T-cell (primary cell): ENCODE measurements around the gene LMO7. TPM values are rescaled to one million over a fixed set of nuclear protein-coding genes. Genes with fewer than 3 reads are reported as not detected.
"Not testable (repeated sequence)": the region's sequence is repeated elsewhere in the genome, so short reads cannot be mapped to it uniquely, and the experiment has no call there.

ENCODE experiments used
- ATAC-seq, 4 experiments: fragments of 200-7000 bp in 3 of 4; fragments of 150-1000 bp in 1 of 4; cut with Tn5 transposase; replicated peaks in 1 of 4; 1 replicate in 3 of 4; 2 replicates in 1 of 4; pipeline ENCODE4 v1.10.0; 2021; ENCODE audit warnings: moderate library complexity in 3 of 4, mild to moderate bottlenecking in 2 of 4, moderate number of reproducible peaks in 1 of 4
- CTCF ChIA-PET, 2 donors: fragments of 300-600 bp; sonication (Branson Sonifier 250); formaldehyde crosslinking; loops; one replicate each; lab custom pipeline; 2022; ENCODE audit warnings: antibody characterized with exemption in 2 of 2; lab: Charles Lee
- POLR2A ChIA-PET, 2 donors: fragments of 300-600 bp; sonication (Branson Sonifier 250); formaldehyde crosslinking; loops; one replicate each; lab custom pipeline; 2022; ENCODE audit warnings: antibody characterized with exemption in 2 of 2; lab: Charles Lee
- DNase-seq, 35 experiments: peaks; one replicate each; pipeline versions ENCODE4 v3.0.0 to v3.0.0-alpha.2; 2013 to 2023
- H3K27ac ChIP-seq: one replicate; pipeline ENCODE4 v1.5.1; 2013; ENCODE audit warnings: low read length
- H3K27me3 ChIP-seq, 2 experiments: replicated peaks in 1 of 2; 1 replicate in 1 of 2; 2 replicates in 1 of 2; pipeline versions ENCODE4 v1.6.1 to v1.7.0; 2013; ENCODE audit warnings: low read length in 1 of 2, mixed read lengths in 1 of 2; ENCODE audit not compliant: control insufficient read depth in 2 of 2, insufficient read depth in 2 of 2; ENCODE audit errors: extremely low read depth in 1 of 2
- H3K36me3 ChIP-seq, 2 donors: 1 replicate in 1 of 2; 2 replicates in 1 of 2; pipeline versions ENCODE4 v1.6.1 to v1.7.0; 2013; ENCODE audit warnings: low read length in 1 of 2; ENCODE audit not compliant: control insufficient read depth in 2 of 2, insufficient read depth in 1 of 2; ENCODE audit errors: extremely low read depth in 1 of 2
- H3K4me1 ChIP-seq, 2 experiments: 1 replicate in 1 of 2; 2 replicates in 1 of 2; pipeline versions ENCODE4 v1.6.1 to v1.7.0; 2013; ENCODE audit warnings: low read length in 2 of 2, mixed read lengths in 1 of 2; ENCODE audit not compliant: insufficient read depth in 2 of 2, control insufficient read depth in 1 of 2; ENCODE audit errors: extremely low read depth in 1 of 2
- H3K4me3 ChIP-seq, 2 donors: 1 replicate in 1 of 2; 2 replicates in 1 of 2; pipeline versions ENCODE4 v1.5.1 to v1.7.0; 2013; ENCODE audit warnings: mild to moderate bottlenecking in 2 of 2, low read length in 1 of 2, moderate library complexity in 1 of 2; ENCODE audit not compliant: control insufficient read depth in 1 of 2; ENCODE audit errors: extremely low read depth in 1 of 2
- H3K9me3 ChIP-seq: 2 replicates; pipeline ENCODE4 v1.7.0; 2013
- H3K27ac Mint-ChIP-seq, 2 donors: one replicate each; pipeline ENCODE4 v1.8.0; 2020 to 2021; ENCODE audit warnings: mild to moderate bottlenecking in 2 of 2, mixed read lengths in 2 of 2
- H3K27me3 Mint-ChIP-seq, 2 donors: one replicate each; pipeline ENCODE4 v1.8.0; 2021 to 2022; ENCODE audit warnings: mixed read lengths in 2 of 2
- H3K36me3 Mint-ChIP-seq: one replicate; pipeline ENCODE4 v1.8.0; 2021; ENCODE audit warnings: mixed read lengths
- H3K4me1 Mint-ChIP-seq, 3 donors: one replicate each; pipeline ENCODE4 v1.8.0; 2020 to 2022; ENCODE audit warnings: mixed read lengths in 3 of 3, mild to moderate bottlenecking in 1 of 3
- H3K4me3 Mint-ChIP-seq, 3 donors: one replicate each; pipeline ENCODE4 v1.8.0; 2020 to 2022; ENCODE audit warnings: mild to moderate bottlenecking in 3 of 3, mixed read lengths in 3 of 3, moderate library complexity in 3 of 3
- H3K9me3 Mint-ChIP-seq, 3 donors: one replicate each; pipeline ENCODE4 v1.8.0; 2020 to 2022; ENCODE audit warnings: mixed read lengths in 3 of 3
- WGBS: methylation state at CpG from one replicate; pipeline ENCODE4 v1.1.5; 2013; ENCODE audit warnings: missing lambda C conversion rate; ENCODE audit not compliant: insufficient coverage; 5-methylcytosine and 5-hydroxymethylcytosine counted together
- total RNA-seq, 35 experiments: library from RNA in 6 of 35; stranded (reverse) in 6 of 35; fragments of 120-200 nt in 1 of 35; gene quantifications; one replicate each; pipeline versions ENCODE4 v1.2.1 to v1.2.4 and lab custom pipeline; 2013 to 2026

Gene LMO7
- total RNA-seq, 5 donors from 2014 or later (not counting 1 experiment from before 2014, with no cell fraction given), result 22.6 to 46.8 (median 34.0) TPM

- Histone ChIP-seq H3K27me3 (no peaks in the 10 kb centered on the region), H3K4me3 (no peak overlapping the region), H3K4me1 (no peaks in the 10 kb centered on the region), H3K27ac (no peak overlapping the region), H3K9me3 (no peaks in the 10 kb centered on the region), H3K36me3 (no peaks in the 10 kb centered on the region)
- 96% methylated on average over 2 of the region's 4 CpGs for WGBS
- Mint-ChIP-seq H3K4me3 (no peak overlapping the region), H3K36me3 (peaks cover 17% of the 10 kb centered on the region), H3K27ac (no peak overlapping the region), H3K9me3 (peaks cover 11 to 16% (median 12%) of the 10 kb centered on the region in 3 donors), H3K4me1 (peaks cover 0 to 7% (median 2%) of the 10 kb centered on the region in 3 donors), H3K27me3 (no peaks in the 10 kb centered on the region)
- CTCF ChIA-PET, result no interaction called here
- ATAC-seq (no peak), DNase-seq (no peak)
- POLR2A ChIA-PET, result no interaction called here
These were observed 103.9 kb downstream of the LMO7 start for GRCh38 chr13:75740031-75740430.

GRCh38 chr13:75743072-75743471, 106.9 kb downstream of the LMO7 start:
- not testable (repeated sequence) for ATAC-seq
- CTCF ChIA-PET, result interaction anchor here in 1 of 2 donors (0.6 kb wide), 1 partner anchor 211 kb away, joined by 3 read pairs; no protein-coding TSS in a partner anchor

GRCh38 chr13:75744127-75744526, 108.0 kb downstream of the LMO7 start:
- H3K9me3 Mint-ChIP-seq, result peaks cover 14 to 20% (median 14%) of the 10 kb centered on the region in 3 donors
- H3K4me1 ChIP-seq, result no peaks in the 10 kb centered on the region
- H3K9me3 ChIP-seq, result no peaks in the 10 kb centered on the region
- no peak overlapping the region for H3K27ac ChIP-seq
- ATAC-seq, result no peak
- H3K4me3 ChIP-seq, result no peak overlapping the region
- H3K4me3 Mint-ChIP-seq, result no peak overlapping the region
- peaks cover 0 to 6% (median 2%) of the 10 kb centered on the region in 3 donors for H3K4me1 Mint-ChIP-seq
- H3K27me3 ChIP-seq, result no peaks in the 10 kb centered on the region
- H3K36me3 Mint-ChIP-seq, result peaks cover 17% of the 10 kb centered on the region
- CTCF ChIA-PET, result no interaction called here
- H3K27ac Mint-ChIP-seq, result no peak overlapping the region
- WGBS, result no CpG with 5 or more reads among the region's 2 CpGs
- POLR2A ChIA-PET, result no interaction called here
- H3K27me3 Mint-ChIP-seq, result no peaks in the 10 kb centered on the region
- no peaks in the 10 kb centered on the region for H3K36me3 ChIP-seq
- DNase-seq, result no peak

More at GRCh38 chr13:75743072-75743471, 106.9 kb downstream of the LMO7 start:
- H3K4me1 Mint-ChIP-seq, H3K4me1 ChIP-seq, POLR2A ChIA-PET, H3K9me3 ChIP-seq, H3K27me3 Mint-ChIP-seq, H3K4me3 Mint-ChIP-seq, H3K27ac ChIP-seq, DNase-seq, H3K36me3 ChIP-seq, H3K27ac Mint-ChIP-seq, H3K4me3 ChIP-seq, H3K27me3 ChIP-seq: not testable (repeated sequence)
- Mint-ChIP-seq H3K36me3 (peaks cover 17% of the 10 kb centered on the region), H3K9me3 (peaks cover 14 to 20% (median 14%) of the 10 kb centered on the region in 3 donors)
- WGBS, result no CpG with 5 or more reads among the region's 1 CpG

- Mint-ChIP-seq H3K4me1 (no peaks in the 10 kb centered on the region), H3K9me3 (peaks cover 14 to 20% (median 14%) of the 10 kb centered on the region in 3 donors), H3K27ac (no peak overlapping the region), H3K27me3 (no peaks in the 10 kb centered on the region), H3K4me3 (no peak overlapping the region), H3K36me3 (peaks cover 17% of the 10 kb centered on the region)
- CTCF ChIA-PET, result no interaction called here
- H3K4me3 ChIP-seq, result no peak overlapping the region
- no peak for ATAC-seq
- 88% methylated on average over 1 of the region's 2 CpGs for WGBS
- POLR2A ChIA-PET, result no interaction called here
- H3K4me1 ChIP-seq, result no peaks in the 10 kb centered on the region
- no peak overlapping the region for H3K27ac ChIP-seq
- H3K27me3 ChIP-seq, result no peaks in the 10 kb centered on the region
- no peak for DNase-seq
- no peaks in the 10 kb centered on the region for H3K9me3 ChIP-seq
- H3K36me3 ChIP-seq, result no peaks in the 10 kb centered on the region
These were observed 109.3 kb downstream of the LMO7 start for GRCh38 chr13:75745387-75745786.

- Histone ChIP-seq H3K27me3 (no peaks in the 10 kb centered on the region), H3K4me3 (no peak overlapping the region), H3K4me1 (no peaks in the 10 kb centered on the region), H3K9me3 (no peaks in the 10 kb centered on the region), H3K27ac (no peak overlapping the region), H3K36me3 (no peaks in the 10 kb centered on the region)
- POLR2A ChIA-PET, result interaction anchor here in 1 of 2 donors (0.7 kb wide), 1 partner anchor 1726 kb away, joined by 3 read pairs; no protein-coding TSS in a partner anchor
- Mint-ChIP-seq H3K27me3 (no peaks in the 10 kb centered on the region), H3K36me3 (peaks cover 6% of the 10 kb centered on the region), H3K9me3 (peaks cover 5 to 14% (median 5%) of the 10 kb centered on the region in 3 donors), H3K4me1 (peaks cover 2 to 6% (median 3%) of the 10 kb centered on the region in 3 donors), H3K4me3 (no peak overlapping the region), H3K27ac (no peak overlapping the region)
- ATAC-seq (no peak), DNase-seq (no peak)
- WGBS, result no CpG with 5 or more reads among the region's 3 CpGs
- CTCF ChIA-PET, result interaction anchor here in 1 of 2 donors (0.5 kb wide), 1 partner anchor 127 kb away, joined by 5 read pairs; no protein-coding TSS in a partner anchor
These were observed 112.7 kb downstream of the LMO7 start for GRCh38 chr13:75748874-75749273.

GRCh38 chr13:75749407-75749806, 113.3 kb downstream of the LMO7 start:
- peaks cover 5 to 18% (median 8%) of the 10 kb centered on the region in 3 donors for H3K9me3 Mint-ChIP-seq
- Histone ChIP-seq H3K27me3 (no peaks in the 10 kb centered on the region), H3K9me3 (no peaks in the 10 kb centered on the region), H3K27ac (no peak overlapping the region), H3K4me1 (no peaks in the 10 kb centered on the region), H3K36me3 (no peaks in the 10 kb centered on the region), H3K4me3 (no peak overlapping the region)
- no peaks in the 10 kb centered on the region for H3K27me3 Mint-ChIP-seq
- DNase-seq, result no peak
- H3K27ac Mint-ChIP-seq, result no peak overlapping the region
- WGBS, result 90% methylated on average over 4 of the region's 4 CpGs
- H3K36me3 Mint-ChIP-seq, result peaks cover 9% of the 10 kb centered on the region
- no peak for ATAC-seq
- POLR2A ChIA-PET, result no interaction called here
- H3K4me1 Mint-ChIP-seq, result peaks cover 2 to 6% (median 3%) of the 10 kb centered on the region in 3 donors
- H3K4me3 Mint-ChIP-seq, result no peak overlapping the region
- CTCF ChIA-PET, result no interaction called here
